ENCODE results near the gene PPARA. TPM values are rescaled to one million over a fixed set of nuclear protein-coding genes. Genes with fewer than 3 reads are reported as not detected.

Gene PPARA
- total and polyA plus RNA-seq, 7 experiments from 2014 or later: 3.7 to 21.6 (median 16.4) TPM

GRCh38 chr22:46104881-46105493 is 45.3 kb upstream of the PPARA start:
- Mint-ChIP-seq H3K4me3 (no peak overlapping the region), H3K36me3 (no peaks in the 10 kb centered on the region), H3K4me1 (no peaks in the 10 kb centered on the region), H3K27me3 (no peaks in the 10 kb centered on the region), H3K27ac (no peak overlapping the region), H3K9me3 (no peaks in the 10 kb centered on the region)
- CTCF ChIA-PET: no interaction called here
- no peaks in the 10 kb centered on the region for H3K9me3 ChIP-seq (ENCODE audit: control insufficient read depth in 2 of 3, low read length in 3 of 3)
- ATAC-seq (no peak), DNase-seq (no peak)
- POLR2A ChIA-PET: no interaction called here
- H3K4me1 ChIP-seq (ENCODE audit: control insufficient read depth in 2 of 2, insufficient read depth in 2 of 2, low read length in 2 of 2): no peaks in the 10 kb centered on the region
- peaks cover 0 to 56% (median 0%) of the 10 kb centered on the region in 3 experiments for H3K36me3 ChIP-seq (ENCODE audit: control insufficient read depth in 2 of 3, insufficient read depth in 3 of 3, low read length in 3 of 3)
- H3K27ac ChIP-seq (ENCODE audit: low read depth, low read length): no peak overlapping the region
- H3K27me3 ChIP-seq (ENCODE audit: control insufficient read depth in 2 of 2, insufficient read depth in 2 of 2, low read length in 2 of 2): no peaks in the 10 kb centered on the region
- no peak overlapping the region for H3K4me3 ChIP-seq (ENCODE audit: low read length)
- intact Hi-C loops (cut with micrococcal nuclease): no loop called here

- Mint-ChIP-seq H3K9me3 (no peaks in the 10 kb centered on the region), H3K36me3 (no peaks in the 10 kb centered on the region), H3K27me3 (no peaks in the 10 kb centered on the region), H3K27ac (peak overlapping the region in 2 of 9 donors; percentile 25 to 80), H3K4me3 (no peak overlapping the region), H3K4me1 (no peaks in the 10 kb centered on the region)
- Histone ChIP-seq H3K4me3 (ENCODE audit: low read length) (no peak overlapping the region), H3K36me3 (ENCODE audit: control insufficient read depth in 2 of 3, insufficient read depth in 3 of 3, low read length in 3 of 3) (peaks cover 0 to 56% (median 0%) of the 10 kb centered on the region in 3 experiments), H3K27me3 (ENCODE audit: control insufficient read depth in 2 of 2, insufficient read depth in 2 of 2, low read length in 2 of 2) (no peaks in the 10 kb centered on the region), H3K4me1 (ENCODE audit: control insufficient read depth in 2 of 2, insufficient read depth in 2 of 2, low read length in 2 of 2) (no peaks in the 10 kb centered on the region), H3K27ac (ENCODE audit: low read depth, low read length) (no peak overlapping the region), H3K9me3 (ENCODE audit: control insufficient read depth in 2 of 3, low read length in 3 of 3) (no peaks in the 10 kb centered on the region)
- ChIA-PET CTCF (interaction anchor here (0.6 kb wide), 1 partner anchor 28 kb away, joined by 3 read pairs; no protein-coding TSS in a partner anchor), POLR2A (no interaction called here)
- intact Hi-C loops (cut with micrococcal nuclease): no loop called here
- no peak for DNase-seq
- ATAC-seq: no peak
Measured at GRCh38 chr22:46105494-46106278, 44.6 kb upstream of the PPARA start.

DNA sequence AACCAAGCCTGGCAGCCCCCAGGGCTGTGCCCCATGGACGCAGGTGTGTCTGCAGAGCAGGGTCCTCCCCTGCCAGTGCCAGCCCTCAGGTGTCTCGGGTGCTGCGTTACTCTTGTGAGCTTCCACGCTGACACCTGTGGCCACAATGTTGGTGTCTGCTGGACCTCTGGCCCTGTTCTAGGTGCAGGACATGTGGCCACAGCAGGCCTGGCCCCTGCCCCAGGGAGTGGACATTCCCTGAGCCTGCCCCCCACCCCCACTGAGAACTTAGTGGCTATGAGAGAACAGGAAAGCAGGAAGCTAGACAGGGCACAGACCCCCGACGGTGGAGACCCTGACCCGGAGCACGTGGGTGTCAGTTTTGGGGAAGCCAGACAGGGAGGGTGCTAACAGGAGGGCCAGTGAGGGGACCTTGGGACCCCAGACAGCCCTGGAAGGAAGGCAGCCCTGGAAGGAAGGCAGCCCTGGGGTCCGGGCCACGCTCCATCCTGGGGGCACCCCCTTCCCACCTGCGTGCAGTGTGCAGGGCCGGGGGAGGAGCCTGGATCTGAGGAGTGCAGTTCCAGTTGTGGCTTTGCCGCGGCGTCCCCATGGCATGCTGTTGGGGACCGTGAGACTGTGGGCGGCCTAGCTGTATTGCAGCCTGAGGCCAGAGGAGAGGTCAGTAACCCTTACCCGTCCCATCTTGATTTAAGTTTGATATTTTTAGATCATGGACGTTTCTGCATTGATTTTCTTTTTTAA is 43.9 kb upstream of the PPARA start:
- Histone ChIP-seq H3K36me3 (ENCODE audit: control insufficient read depth in 2 of 3, insufficient read depth in 3 of 3, low read length in 3 of 3) (peaks cover 0 to 58% (median 0%) of the 10 kb centered on the region in 3 experiments), H3K27me3 (ENCODE audit: control insufficient read depth in 2 of 2, insufficient read depth in 2 of 2, low read length in 2 of 2) (no peaks in the 10 kb centered on the region), H3K9me3 (ENCODE audit: control insufficient read depth in 2 of 3, low read length in 3 of 3) (no peaks in the 10 kb centered on the region), H3K27ac (ENCODE audit: low read depth, low read length) (no peak overlapping the region), H3K4me1 (ENCODE audit: control insufficient read depth in 2 of 2, insufficient read depth in 2 of 2, low read length in 2 of 2) (no peaks in the 10 kb centered on the region), H3K4me3 (ENCODE audit: low read length) (no peak overlapping the region)
- Mint-ChIP-seq H3K4me3 (no peak overlapping the region), H3K27me3 (no peaks in the 10 kb centered on the region), H3K4me1 (no peaks in the 10 kb centered on the region), H3K36me3 (no peaks in the 10 kb centered on the region), H3K27ac (no peak overlapping the region), H3K9me3 (no peaks in the 10 kb centered on the region)
- no peak for ATAC-seq
- intact Hi-C loops (cut with micrococcal nuclease): no loop called here
- CTCF ChIA-PET: interaction anchor here (0.6 kb wide), 1 partner anchor 28 kb away, joined by 3 read pairs; no protein-coding TSS in a partner anchor
- DNase-seq: no peak
- POLR2A ChIA-PET: no interaction called here

DNA sequence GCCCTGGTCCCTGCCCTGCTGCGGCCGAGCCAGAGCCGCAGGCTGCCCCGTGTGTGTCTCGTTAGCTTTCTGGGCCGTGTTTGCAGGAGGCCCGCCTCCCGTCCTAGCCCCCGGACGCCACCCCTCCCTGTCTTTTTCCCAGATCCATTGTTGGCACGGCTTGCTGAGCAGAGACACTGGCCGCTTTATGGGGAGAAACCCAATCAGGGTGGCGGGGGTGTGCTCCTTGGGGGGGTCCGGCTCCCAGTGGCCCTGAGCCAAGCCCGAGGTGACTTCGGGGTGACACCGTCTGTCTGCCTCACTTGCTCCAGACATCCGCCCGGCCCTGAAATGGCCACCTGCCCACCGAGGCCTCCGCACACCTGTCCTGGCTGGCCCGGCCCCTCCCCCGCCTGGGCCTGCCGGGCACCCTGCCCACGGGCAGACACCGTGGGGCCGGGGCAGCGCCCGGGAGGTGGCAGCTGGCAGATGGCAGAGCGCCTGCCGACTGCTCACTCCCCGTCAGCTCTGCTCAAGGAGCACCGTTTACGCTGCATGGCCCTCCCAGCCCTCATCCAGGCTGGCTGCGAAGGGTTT is 43.1 kb upstream of the PPARA start:
- Mint-ChIP-seq H3K36me3 (no peaks in the 10 kb centered on the region), H3K4me3 (no peak overlapping the region), H3K27me3 (no peaks in the 10 kb centered on the region), H3K4me1 (no peaks in the 10 kb centered on the region), H3K27ac (no peak overlapping the region), H3K9me3 (no peaks in the 10 kb centered on the region)
- DNase-seq (no peak), ATAC-seq (no peak)
- H3K9me3 ChIP-seq (ENCODE audit: control insufficient read depth in 2 of 3, low read length in 3 of 3): no peaks in the 10 kb centered on the region
- H3K36me3 ChIP-seq (ENCODE audit: control insufficient read depth in 2 of 3, insufficient read depth in 3 of 3, low read length in 3 of 3): peaks cover 0 to 56% (median 0%) of the 10 kb centered on the region in 3 experiments
- no peak overlapping the region for H3K27ac ChIP-seq (ENCODE audit: low read depth, low read length)
- intact Hi-C loops (cut with micrococcal nuclease): no loop called here
- ChIA-PET POLR2A (no interaction called here), CTCF (no interaction called here)
- no peaks in the 10 kb centered on the region for H3K27me3 ChIP-seq (ENCODE audit: control insufficient read depth in 2 of 2, insufficient read depth in 2 of 2, low read length in 2 of 2)
- no peaks in the 10 kb centered on the region for H3K4me1 ChIP-seq (ENCODE audit: control insufficient read depth in 2 of 2, insufficient read depth in 2 of 2, low read length in 2 of 2)
- H3K4me3 ChIP-seq (ENCODE audit: low read length): no peak overlapping the region

DNA sequence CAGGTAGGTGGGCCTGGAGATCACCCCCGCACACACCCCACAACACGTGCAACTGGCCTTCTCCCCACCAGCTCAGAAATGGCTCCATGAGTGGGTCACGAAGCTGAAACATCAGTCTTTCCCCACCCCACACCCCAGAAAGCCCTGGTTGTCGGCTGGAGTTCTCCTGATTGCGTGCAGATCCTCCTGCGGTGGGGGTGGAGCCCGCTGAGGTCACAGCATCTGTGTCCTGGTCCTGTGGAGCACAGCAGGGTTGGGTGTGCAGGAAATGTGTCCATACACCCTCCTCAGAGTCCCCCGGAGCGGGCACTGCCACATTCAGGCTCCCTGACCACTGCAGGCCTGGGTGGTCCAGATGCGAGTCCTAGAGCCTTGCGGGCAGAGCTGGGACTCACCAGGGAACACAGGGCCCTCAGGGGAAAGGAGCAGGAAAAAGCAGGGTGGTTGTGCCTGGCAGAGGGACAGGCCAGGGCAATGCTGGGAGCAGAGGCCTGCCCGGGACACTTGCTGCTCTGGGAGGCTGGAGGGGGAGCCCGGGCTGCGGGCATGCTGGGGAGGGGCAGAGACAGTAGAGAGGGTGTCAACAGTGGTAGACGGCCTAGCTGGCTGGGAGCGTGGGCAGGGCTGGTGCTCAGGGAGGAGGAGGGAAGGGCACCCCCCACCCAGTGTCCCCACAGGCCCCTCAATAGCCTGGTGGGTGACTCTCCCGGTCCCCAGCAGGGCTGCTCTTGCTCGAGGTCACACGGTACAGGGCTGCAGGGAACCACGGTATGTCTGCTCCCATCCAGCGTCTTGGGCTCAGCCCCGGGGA is 42.4 kb upstream of the PPARA start:
- no peaks in the 10 kb centered on the region for H3K36me3 Mint-ChIP-seq
- intact Hi-C loops (cut with micrococcal nuclease): no loop called here
- Histone ChIP-seq H3K9me3 (ENCODE audit: control insufficient read depth in 2 of 3, low read length in 3 of 3) (no peaks in the 10 kb centered on the region), H3K27ac (ENCODE audit: low read depth, low read length) (no peak overlapping the region), H3K4me3 (ENCODE audit: low read length) (no peak overlapping the region), H3K27me3 (ENCODE audit: control insufficient read depth in 2 of 2, insufficient read depth in 2 of 2, low read length in 2 of 2) (no peaks in the 10 kb centered on the region), H3K4me1 (ENCODE audit: control insufficient read depth in 2 of 2, insufficient read depth in 2 of 2, low read length in 2 of 2) (no peaks in the 10 kb centered on the region), H3K36me3 (ENCODE audit: control insufficient read depth in 2 of 3, insufficient read depth in 3 of 3, low read length in 3 of 3) (peaks cover 0 to 55% (median 0%) of the 10 kb centered on the region in 3 experiments)
- CTCF ChIA-PET: no interaction called here
- no peak for ATAC-seq
- no peak overlapping the region for H3K27ac Mint-ChIP-seq
- POLR2A ChIA-PET: no interaction called here
- no peaks in the 10 kb centered on the region for H3K9me3 Mint-ChIP-seq
- no peak overlapping the region for H3K4me3 Mint-ChIP-seq
- no peaks in the 10 kb centered on the region for H3K4me1 Mint-ChIP-seq
- no peak for DNase-seq
- H3K27me3 Mint-ChIP-seq: no peaks in the 10 kb centered on the region
